ENCODE results near the gene MAGEF1.

Gene MAGEF1

DNA sequence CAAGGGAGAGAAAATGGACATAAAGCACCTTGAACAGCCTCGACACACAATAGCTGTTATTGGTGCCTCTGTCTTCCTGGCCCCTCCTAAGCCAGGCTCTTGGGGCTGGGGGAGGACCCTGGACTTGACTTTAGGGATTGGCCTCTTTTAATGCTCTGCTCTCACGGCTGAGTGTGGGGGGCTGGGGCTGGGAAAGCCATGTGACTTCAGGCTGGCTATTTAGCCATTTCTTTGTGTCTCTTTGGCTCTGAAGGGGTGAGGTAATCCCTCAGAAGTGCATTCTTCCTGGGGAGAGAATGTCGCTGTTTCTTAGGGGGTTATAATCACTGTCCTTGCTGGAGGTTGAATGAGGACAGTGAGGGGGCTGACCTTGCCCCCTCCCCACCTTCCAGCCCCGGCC lies 26.2 kb downstream of the MAGEF1 start:
- no peak for ATAC-seq
- TF ChIP-seq ZC3H10 (CRISPR knock-in tag; IDR thresholded peaks at IDR 0.05), result no peak
- TF ChIP-seq BACH2 (CRISPR knock-in tag; IDR thresholded peaks at IDR 0.05; ENCODE audit: borderline replicate concordance), result no peak
- no peak for TF ChIP-seq RARB (CRISPR knock-in tag; IDR thresholded peaks at IDR 0.05)
- TF ChIP-seq ESRRG (CRISPR knock-in tag; IDR thresholded peaks at IDR 0.05), result no peak
- TF ChIP-seq ZFP30 (CRISPR knock-in tag; IDR thresholded peaks at IDR 0.05), result no peak
- TF ChIP-seq ZFP3 (CRISPR knock-in tag; IDR thresholded peaks at IDR 0.05), result no peak
- TF ChIP-seq ARNTL (CRISPR knock-in tag; IDR thresholded peaks at IDR 0.05; ENCODE audit: borderline replicate concordance, low read depth), result no peak
- TF ChIP-seq ZNF565 (CRISPR knock-in tag; conservative IDR thresholded peaks at IDR 0.05; ENCODE audit: low read depth), result no peak
- TF ChIP-seq PPARA (CRISPR knock-in tag; IDR thresholded peaks at IDR 0.05; ENCODE audit: borderline replicate concordance), result no peak

DNA sequence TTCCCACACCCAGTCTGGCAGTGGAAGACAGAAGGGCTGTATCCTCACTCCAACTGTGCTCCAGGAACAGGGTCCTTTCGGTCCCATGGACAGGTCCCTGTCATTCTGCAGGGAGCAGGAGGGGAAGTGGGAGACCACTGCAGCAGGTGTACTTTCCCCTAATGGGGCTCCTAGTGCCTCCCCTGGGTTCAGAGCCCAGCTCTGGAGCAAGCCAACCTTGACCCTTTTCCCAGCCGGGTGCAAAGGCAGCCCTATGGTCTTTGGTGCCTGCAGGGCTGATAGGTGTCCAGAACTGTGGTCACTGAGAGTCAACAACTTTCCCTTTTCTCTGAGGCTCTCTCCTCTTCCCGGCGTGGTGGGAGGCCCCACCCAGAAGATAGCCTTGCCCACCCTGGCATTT lies 26.8 kb downstream of the MAGEF1 start:
- TF ChIP-seq ZC3H10 (CRISPR knock-in tag; IDR thresholded peaks at IDR 0.05) (no peak), ZFP30 (CRISPR knock-in tag; IDR thresholded peaks at IDR 0.05) (no peak), RARB (CRISPR knock-in tag; IDR thresholded peaks at IDR 0.05) (no peak), OSR1 (CRISPR knock-in tag; IDR thresholded peaks at IDR 0.05) (no peak), ARNTL (CRISPR knock-in tag; IDR thresholded peaks at IDR 0.05; ENCODE audit: borderline replicate concordance, low read depth) (no peak), CSDC2 (CRISPR knock-in tag; IDR thresholded peaks at IDR 0.05) (no peak), ISL1 (CRISPR knock-in tag; IDR thresholded peaks at IDR 0.05) (no peak), ZNF565 (CRISPR knock-in tag; conservative IDR thresholded peaks at IDR 0.05; ENCODE audit: low read depth) (no peak), TOX (CRISPR knock-in tag; IDR thresholded peaks at IDR 0.05; ENCODE audit: borderline replicate concordance) (no peak), GLIS3 (CRISPR knock-in tag; IDR thresholded peaks at IDR 0.05) (no peak), PPARA (CRISPR knock-in tag; IDR thresholded peaks at IDR 0.05; ENCODE audit: borderline replicate concordance) (no peak)
- TF ChIP-seq, protein P1, sequence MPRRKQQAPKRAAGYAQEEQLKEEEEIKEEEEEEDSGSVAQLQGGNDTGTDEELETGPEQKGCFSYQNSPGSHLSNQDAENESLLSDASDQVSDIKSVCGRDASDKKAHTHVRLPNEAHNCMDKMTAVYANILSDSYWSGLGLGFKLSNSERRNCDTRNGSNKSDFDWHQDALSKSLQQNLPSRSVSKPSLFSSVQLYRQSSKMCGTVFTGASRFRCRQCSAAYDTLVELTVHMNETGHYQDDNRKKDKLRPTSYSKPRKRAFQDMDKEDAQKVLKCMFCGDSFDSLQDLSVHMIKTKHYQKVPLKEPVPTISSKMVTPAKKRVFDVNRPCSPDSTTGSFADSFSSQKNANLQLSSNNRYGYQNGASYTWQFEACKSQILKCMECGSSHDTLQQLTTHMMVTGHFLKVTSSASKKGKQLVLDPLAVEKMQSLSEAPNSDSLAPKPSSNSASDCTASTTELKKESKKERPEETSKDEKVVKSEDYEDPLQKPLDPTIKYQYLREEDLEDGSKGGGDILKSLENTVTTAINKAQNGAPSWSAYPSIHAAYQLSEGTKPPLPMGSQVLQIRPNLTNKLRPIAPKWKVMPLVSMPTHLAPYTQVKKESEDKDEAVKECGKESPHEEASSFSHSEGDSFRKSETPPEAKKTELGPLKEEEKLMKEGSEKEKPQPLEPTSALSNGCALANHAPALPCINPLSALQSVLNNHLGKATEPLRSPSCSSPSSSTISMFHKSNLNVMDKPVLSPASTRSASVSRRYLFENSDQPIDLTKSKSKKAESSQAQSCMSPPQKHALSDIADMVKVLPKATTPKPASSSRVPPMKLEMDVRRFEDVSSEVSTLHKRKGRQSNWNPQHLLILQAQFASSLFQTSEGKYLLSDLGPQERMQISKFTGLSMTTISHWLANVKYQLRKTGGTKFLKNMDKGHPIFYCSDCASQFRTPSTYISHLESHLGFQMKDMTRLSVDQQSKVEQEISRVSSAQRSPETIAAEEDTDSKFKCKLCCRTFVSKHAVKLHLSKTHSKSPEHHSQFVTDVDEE (CRISPR knock-in tag; IDR thresholded peaks at IDR 0.05), result no peak

DNA sequence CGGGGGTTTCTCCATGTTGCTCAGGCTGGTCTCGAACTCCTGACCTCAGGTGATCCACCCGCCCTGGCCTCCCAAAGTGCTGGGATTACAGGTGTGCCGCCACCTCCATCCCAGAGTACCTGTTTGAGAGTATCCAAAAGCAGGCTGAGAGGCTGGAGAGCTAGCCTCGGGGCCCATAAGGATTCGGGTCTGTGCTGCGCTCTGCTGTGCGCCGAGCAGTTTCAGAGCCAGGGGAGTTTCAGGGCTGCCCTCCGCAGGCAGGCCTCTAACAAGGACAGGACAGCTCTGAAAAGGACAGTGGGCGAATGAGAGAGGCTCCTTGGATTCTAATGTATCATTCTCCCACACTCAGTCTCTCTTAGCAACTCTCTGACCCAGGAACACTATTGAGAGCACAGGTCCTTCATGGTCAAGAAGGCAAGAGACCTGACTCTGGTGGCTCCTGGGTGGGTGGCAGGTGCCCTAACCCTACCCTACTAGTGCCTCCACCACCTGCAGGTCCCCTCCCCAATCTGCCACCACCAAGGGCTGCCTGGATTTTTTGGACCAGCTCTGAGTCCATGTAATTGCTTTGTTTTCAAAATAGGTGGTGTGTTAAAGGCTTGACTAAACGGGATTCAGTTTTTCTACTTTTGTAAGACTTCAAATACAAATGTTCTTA lies 27.8 kb downstream of the MAGEF1 start:
- no peak for ATAC-seq
- TF ChIP-seq ZFP30 (CRISPR knock-in tag; IDR thresholded peaks at IDR 0.05), result no peak
- TF ChIP-seq, protein P2, sequence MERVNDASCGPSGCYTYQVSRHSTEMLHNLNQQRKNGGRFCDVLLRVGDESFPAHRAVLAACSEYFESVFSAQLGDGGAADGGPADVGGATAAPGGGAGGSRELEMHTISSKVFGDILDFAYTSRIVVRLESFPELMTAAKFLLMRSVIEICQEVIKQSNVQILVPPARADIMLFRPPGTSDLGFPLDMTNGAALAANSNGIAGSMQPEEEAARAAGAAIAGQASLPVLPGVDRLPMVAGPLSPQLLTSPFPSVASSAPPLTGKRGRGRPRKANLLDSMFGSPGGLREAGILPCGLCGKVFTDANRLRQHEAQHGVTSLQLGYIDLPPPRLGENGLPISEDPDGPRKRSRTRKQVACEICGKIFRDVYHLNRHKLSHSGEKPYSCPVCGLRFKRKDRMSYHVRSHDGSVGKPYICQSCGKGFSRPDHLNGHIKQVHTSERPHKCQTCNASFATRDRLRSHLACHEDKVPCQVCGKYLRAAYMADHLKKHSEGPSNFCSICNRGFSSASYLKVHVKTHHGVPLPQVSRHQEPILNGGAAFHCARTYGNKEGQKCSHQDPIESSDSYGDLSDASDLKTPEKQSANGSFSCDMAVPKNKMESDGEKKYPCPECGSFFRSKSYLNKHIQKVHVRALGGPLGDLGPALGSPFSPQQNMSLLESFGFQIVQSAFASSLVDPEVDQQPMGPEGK (CRISPR knock-in tag; IDR thresholded peaks at IDR 0.05; ENCODE audit: borderline replicate concordance), result no peak
- TF ChIP-seq, protein P3, sequence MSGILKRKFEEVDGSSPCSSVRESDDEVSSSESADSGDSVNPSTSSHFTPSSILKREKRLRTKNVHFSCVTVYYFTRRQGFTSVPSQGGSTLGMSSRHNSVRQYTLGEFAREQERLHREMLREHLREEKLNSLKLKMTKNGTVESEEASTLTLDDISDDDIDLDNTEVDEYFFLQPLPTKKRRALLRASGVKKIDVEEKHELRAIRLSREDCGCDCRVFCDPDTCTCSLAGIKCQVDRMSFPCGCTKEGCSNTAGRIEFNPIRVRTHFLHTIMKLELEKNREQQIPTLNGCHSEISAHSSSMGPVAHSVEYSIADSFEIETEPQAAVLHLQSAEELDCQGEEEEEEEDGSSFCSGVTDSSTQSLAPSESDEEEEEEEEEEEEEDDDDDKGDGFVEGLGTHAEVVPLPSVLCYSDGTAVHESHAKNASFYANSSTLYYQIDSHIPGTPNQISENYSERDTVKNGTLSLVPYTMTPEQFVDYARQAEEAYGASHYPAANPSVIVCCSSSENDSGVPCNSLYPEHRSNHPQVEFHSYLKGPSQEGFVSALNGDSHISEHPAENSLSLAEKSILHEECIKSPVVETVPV (CRISPR knock-in tag; IDR thresholded peaks at IDR 0.05), result no peak

More for the DNA sequence above, 26.8 kb downstream of the MAGEF1 start:
- no peak for ATAC-seq

DNA sequence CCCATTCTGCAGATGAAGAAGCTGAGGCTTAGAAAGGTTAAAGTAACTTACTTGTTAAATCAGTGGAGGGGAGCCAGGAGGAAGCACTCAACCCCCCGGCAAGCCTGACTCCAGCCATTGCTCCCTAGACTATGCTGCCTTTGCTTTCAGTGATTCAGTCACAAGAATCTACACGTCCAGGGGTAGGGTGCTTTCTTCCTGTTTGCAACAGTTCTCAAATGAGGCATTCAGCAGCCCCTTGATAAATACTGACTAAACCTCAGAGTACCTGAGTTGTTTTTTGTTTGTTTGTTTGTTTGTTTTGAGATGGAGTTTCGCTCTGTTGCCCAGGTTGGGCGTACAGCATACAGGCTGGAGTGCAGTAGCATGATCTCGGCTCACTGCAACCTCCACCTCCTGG lies 28.6 kb downstream of the MAGEF1 start:
- ATAC-seq, result no peak
- TF ChIP-seq BACH2 (CRISPR knock-in tag; IDR thresholded peaks at IDR 0.05; ENCODE audit: borderline replicate concordance) (no peak), ESRRG (CRISPR knock-in tag; IDR thresholded peaks at IDR 0.05) (no peak), ZC3H10 (CRISPR knock-in tag; IDR thresholded peaks at IDR 0.05) (no peak), SNAI2 (CRISPR knock-in tag; IDR thresholded peaks at IDR 0.05) (no peak), RARB (CRISPR knock-in tag; IDR thresholded peaks at IDR 0.05) (no peak)
- TF ChIP-seq, protein P4, sequence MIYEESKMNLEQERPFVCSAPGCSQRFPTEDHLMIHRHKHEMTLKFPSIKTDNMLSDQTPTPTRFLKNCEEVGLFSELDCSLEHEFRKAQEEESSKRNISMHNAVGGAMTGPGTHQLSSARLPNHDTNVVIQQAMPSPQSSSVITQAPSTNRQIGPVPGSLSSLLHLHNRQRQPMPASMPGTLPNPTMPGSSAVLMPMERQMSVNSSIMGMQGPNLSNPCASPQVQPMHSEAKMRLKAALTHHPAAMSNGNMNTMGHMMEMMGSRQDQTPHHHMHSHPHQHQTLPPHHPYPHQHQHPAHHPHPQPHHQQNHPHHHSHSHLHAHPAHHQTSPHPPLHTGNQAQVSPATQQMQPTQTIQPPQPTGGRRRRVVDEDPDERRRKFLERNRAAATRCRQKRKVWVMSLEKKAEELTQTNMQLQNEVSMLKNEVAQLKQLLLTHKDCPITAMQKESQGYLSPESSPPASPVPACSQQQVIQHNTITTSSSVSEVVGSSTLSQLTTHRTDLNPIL (CRISPR knock-in tag; IDR thresholded peaks at IDR 0.05; ENCODE audit: low read depth), result no peak
- TF ChIP-seq, protein P1 (CRISPR knock-in tag; IDR thresholded peaks at IDR 0.05), result no peak
